ENCODE measurements around the gene ZBTB45. TPM values are rescaled to one million over a fixed set of nuclear protein-coding genes. Genes with fewer than 3 reads are reported as not detected.

Gene ZBTB45
- total and polyA plus RNA-seq, 2 experiments from 2014 or later, result 26.3 to 29.4 TPM

DNA sequence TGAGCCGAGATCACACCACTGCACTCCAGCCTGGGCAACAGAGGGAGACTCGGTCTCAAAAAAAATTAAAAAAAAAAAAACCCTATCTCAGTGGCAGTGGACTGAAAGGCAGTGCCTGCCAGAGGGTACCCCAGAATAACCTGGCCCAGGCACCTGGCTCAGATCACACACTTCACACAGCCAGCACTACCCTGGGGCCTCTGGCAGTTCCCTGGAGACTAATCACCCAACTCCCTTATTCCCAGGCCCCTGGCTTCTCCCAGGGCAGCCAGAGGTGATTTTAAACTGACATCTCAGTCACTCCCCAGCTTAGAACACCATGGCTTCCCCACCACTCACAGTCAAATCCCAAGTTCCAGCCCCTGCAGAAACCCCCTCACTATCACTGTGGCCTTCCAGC, 4.4 kb downstream of the ZBTB45 start:
- Histone ChIP-seq H3K36me3 (peaks cover 13% of the 10 kb centered on the region), H3K27me3 (no peaks in the 10 kb centered on the region), H3K4me1 (ENCODE audit: low read depth) (peaks cover 11% of the 10 kb centered on the region), H3K9me3 (ENCODE audit: low read depth) (no peaks in the 10 kb centered on the region), H3K27ac (no peak overlapping the region), H3K4me3 (no peak overlapping the region)
- no peak for DNase-seq (ENCODE audit: low read depth in 1 of 2, low spot score in 1 of 2)
- TF ChIP-seq, protein P1, sequence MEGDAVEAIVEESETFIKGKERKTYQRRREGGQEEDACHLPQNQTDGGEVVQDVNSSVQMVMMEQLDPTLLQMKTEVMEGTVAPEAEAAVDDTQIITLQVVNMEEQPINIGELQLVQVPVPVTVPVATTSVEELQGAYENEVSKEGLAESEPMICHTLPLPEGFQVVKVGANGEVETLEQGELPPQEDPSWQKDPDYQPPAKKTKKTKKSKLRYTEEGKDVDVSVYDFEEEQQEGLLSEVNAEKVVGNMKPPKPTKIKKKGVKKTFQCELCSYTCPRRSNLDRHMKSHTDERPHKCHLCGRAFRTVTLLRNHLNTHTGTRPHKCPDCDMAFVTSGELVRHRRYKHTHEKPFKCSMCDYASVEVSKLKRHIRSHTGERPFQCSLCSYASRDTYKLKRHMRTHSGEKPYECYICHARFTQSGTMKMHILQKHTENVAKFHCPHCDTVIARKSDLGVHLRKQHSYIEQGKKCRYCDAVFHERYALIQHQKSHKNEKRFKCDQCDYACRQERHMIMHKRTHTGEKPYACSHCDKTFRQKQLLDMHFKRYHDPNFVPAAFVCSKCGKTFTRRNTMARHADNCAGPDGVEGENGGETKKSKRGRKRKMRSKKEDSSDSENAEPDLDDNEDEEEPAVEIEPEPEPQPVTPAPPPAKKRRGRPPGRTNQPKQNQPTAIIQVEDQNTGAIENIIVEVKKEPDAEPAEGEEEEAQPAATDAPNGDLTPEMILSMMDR (IDR thresholded peaks at IDR 0.05; ENCODE audit: low read depth, low read length), result no peak

GRCh38 chr19:58514564-58515022, 5.0 kb downstream of the ZBTB45 start:
- no peak for DNase-seq (ENCODE audit: low read depth in 1 of 2, low spot score in 1 of 2)
- Histone ChIP-seq H3K27me3 (no peaks in the 10 kb centered on the region), H3K27ac (no peak overlapping the region), H3K4me3 (peak overlapping the region; percentile 36), H3K4me1 (ENCODE audit: low read depth) (peaks cover 10% of the 10 kb centered on the region), H3K36me3 (peaks cover 13% of the 10 kb centered on the region), H3K9me3 (ENCODE audit: low read depth) (no peaks in the 10 kb centered on the region)
- TF ChIP-seq, protein P1 (IDR thresholded peaks at IDR 0.05; ENCODE audit: low read depth, low read length), result no peak

DNA sequence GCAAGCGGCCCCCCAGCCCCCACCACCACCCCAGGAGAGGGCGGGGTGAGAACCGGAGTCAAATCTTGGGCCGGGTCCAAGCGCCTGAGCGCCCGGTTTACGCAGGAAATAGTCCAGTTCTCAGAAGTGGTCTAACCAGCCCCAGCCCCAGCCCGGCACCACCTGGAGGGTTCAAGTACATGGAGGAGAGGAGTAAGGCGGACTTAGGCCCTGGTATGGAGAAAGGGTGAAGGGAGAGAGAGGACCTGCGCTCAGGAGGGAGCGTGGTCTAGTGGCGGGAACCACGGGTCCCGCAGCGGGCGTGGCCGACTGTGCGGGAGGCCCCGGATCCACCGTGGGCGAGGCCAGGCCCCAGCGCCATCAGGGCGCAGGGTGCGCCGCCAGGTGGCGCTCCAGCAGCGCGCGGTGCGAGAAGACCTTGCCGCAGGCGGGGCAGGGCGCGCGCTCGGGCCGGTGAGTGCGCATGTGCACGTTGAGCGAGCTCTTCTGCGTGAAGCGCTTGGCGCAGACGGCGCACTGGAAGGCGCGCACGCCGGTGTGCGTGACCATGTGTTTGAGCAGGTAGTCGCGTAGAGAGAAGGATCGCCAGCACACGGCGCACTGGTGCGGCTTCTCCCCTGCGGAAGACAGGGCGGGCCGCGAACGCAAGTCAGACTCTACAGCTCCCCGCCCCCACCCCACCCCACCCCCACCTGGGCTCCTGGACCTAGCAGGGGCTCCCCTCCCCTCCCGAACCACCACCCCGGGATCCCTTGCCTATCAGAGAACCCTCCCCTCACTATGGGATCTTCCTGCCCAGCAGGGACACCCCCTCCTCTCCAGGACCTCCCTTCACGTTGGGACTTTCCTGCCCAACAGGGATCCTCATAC, 5.7 kb downstream of the ZBTB45 start:
- H3K4me3 ChIP-seq, result peak overlapping the region; percentile 36
- H3K36me3 ChIP-seq, result peaks cover 13% of the 10 kb centered on the region
- peak; percentile 94 to 95 for DNase-seq (ENCODE audit: low read depth in 1 of 2, low spot score in 1 of 2)
- TF ChIP-seq, protein P1 (IDR thresholded peaks at IDR 0.05; ENCODE audit: low read depth, low read length), result peak; percentile 88
- peaks cover 10% of the 10 kb centered on the region for H3K4me1 ChIP-seq (ENCODE audit: low read depth)
- no peaks in the 10 kb centered on the region for H3K9me3 ChIP-seq (ENCODE audit: low read depth)
- no peaks in the 10 kb centered on the region for H3K27me3 ChIP-seq
- peak overlapping the region; percentile 63 for H3K27ac ChIP-seq

DNA sequence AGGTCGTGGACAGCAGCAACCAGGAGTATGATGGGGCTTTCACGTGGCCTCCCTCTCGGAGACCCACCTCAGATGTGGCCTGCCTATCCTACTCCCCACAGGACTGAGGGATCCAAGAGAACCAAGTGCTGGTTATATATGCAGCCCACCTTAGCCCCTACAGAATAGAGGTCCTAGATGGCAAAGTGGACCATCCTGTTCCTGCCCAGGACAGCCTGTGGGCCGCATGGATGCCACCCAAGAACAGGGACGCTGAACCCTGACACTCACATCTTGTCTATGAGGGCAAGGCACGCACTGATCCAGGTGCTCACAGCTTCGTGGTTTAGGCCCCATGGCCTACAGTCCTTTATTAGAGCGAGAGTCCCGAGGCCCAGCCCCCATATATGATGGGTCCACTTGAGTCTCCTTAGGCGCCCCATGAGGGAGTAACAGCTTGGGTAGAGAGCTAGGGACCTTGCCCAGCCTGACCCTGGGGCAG, 6.4 kb downstream of the ZBTB45 start:
- Histone ChIP-seq H3K27ac (peak overlapping the region; percentile 63), H3K4me3 (no peak overlapping the region), H3K36me3 (peaks cover 13% of the 10 kb centered on the region), H3K9me3 (ENCODE audit: low read depth) (no peaks in the 10 kb centered on the region), H3K27me3 (no peaks in the 10 kb centered on the region), H3K4me1 (ENCODE audit: low read depth) (peaks cover 4% of the 10 kb centered on the region)
- TF ChIP-seq, protein P1 (IDR thresholded peaks at IDR 0.05; ENCODE audit: low read depth, low read length), result no peak
- DNase-seq (ENCODE audit: low read depth in 1 of 2, low spot score in 1 of 2), result no peak

DNA sequence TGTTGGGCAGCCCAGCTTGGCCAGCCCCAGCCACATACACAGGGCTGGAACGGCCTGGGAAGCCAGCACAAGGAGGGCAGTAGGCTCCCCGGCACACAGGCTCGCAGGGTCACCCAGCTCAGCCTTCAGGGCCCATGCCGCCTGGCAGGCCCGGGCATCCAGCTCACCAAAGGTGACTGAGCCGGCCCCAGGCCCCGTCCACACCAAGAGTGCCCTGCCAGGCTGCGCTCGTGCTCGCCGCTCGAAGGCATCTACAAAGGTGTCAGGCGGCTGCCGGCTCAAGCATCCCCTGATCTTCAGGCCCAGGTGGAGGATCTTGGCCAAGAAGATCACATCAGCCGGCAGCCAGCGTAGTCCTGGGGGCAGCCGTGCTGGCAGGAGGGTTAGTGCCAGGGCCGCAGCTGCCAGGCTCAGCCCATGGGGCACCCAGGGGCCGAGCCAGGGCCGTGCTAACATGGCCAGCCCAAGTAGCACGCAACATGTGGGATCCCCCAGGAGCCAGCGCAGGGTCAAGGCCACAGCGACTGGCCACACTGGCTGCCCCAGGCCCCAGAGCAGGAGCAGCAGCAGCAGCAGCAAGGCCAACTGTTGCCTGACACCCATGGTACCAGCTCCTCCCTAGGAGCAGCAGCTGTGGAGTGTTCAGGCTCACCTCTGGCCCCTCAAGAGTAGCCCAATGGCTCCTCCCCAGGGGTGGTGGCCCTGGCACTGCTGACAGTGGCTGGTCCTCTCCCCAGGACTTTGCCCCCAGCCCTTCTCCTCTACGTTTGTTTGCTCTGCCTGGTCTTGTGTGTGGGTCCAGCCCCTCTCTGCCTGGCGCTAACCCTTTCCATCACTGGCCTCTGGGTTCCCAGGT, 8.0 kb downstream of the ZBTB45 start, which contains the start of gene SLC27A5:
Gene SLC27A5, minus strand, starts transcription at position 640 of the 856 bp plus-strand sequence. Its CDS starts 37 bp downstream, at position 603.
- Histone ChIP-seq H3K4me3 (no peak within 1 kb of the TSS), H3K27ac (no peak within 1 kb of the TSS), H3K36me3 (peaks cover 5% of the 10 kb centered on the region), H3K4me1 (ENCODE audit: low read depth) (no peaks in the 10 kb centered on the region), H3K27me3 (no peaks in the 10 kb centered on the region), H3K9me3 (ENCODE audit: low read depth) (no peaks in the 10 kb centered on the region)
- TF ChIP-seq, protein P1 (IDR thresholded peaks at IDR 0.05; ENCODE audit: low read depth, low read length), result no peak
- no peak for DNase-seq (ENCODE audit: low read depth in 1 of 2, low spot score in 1 of 2)

All from cardiac muscle cell (in vitro differentiated cells and primary cell).